ENCODE results near the gene TMIGD1. TPM values are rescaled to one million over a fixed set of nuclear protein-coding genes. Genes with fewer than 3 reads are reported as not detected.

Gene TMIGD1
- total and polyA plus RNA-seq, 2 of the 13 experiments (the other 11 are each of a cell fraction or from before 2014, with no cell fraction given), result not detected

DNA sequence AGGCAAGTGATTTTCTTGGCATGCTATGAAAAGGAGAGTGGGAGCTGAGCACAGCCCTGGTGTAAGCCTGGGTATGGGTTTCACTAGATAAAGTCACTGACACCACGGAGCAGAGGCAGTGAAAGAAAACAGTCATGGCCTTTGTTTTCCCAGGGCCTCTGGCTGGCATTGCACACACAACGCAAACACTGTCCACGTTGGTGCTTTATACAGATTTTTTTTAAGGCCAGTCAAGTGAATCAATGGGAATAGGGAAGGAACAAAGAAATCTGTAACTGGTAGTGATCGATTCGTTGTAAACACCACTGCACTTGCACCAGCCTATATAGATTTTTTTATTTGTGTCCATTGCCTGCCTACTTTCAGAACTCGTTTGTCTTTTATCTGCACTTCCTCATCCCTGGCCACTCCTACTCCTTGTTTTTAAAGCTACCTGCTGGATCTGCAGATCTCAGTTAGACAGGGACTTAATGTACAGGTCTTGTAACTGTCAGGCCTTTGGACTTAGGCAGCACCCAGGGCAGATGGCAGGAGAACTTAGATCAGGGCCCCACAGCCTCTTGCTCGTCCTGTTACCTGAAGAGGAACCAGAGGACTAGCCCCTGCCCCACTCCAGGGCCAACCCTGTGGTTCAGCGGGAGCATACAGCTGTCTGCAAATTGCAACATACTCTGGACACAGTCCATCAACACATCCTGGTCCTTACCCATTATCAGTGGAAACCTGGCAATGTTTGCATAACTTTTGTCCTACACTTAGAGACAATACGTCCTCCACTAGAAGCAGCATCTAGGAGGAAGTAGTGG, 10.6 kb upstream of the TMIGD1 start (continued):
- TF ChIP-seq, protein P1, sequence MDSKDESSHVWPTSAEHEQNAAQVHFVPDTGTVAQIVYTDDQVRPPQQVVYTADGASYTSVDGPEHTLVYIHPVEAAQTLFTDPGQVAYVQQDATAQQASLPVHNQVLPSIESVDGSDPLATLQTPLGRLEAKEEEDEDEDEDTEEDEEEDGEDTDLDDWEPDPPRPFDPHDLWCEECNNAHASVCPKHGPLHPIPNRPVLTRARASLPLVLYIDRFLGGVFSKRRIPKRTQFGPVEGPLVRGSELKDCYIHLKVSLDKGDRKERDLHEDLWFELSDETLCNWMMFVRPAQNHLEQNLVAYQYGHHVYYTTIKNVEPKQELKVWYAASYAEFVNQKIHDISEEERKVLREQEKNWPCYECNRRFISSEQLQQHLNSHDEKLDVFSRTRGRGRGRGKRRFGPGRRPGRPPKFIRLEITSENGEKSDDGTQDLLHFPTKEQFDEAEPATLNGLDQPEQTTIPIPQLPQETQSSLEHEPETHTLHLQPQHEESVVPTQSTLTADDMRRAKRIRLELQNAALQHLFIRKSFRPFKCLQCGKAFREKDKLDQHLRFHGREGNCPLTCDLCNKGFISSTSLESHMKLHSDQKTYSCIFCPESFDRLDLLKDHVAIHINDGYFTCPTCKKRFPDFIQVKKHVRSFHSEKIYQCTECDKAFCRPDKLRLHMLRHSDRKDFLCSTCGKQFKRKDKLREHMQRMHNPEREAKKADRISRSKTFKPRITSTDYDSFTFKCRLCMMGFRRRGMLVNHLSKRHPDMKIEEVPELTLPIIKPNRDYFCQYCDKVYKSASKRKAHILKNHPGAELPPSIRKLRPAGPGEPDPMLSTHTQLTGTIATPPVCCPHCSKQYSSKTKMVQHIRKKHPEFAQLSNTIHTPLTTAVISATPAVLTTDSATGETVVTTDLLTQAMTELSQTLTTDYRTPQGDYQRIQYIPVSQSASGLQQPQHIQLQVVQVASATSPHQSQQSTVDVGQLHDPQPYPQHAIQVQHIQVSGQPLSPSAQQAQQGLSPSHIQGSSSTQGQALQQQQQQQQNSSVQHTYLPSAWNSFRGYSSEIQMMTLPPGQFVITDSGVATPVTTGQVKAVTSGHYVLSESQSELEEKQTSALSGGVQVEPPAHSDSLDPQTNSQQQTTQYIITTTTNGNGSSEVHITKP (CRISPR knock-in tag; IDR thresholded peaks at IDR 0.05; ENCODE audit: low read depth), result peak; percentile 42; the same call in 1 of the 2 replicates
- no peak for TF ChIP-seq ZNF207 (IDR thresholded peaks at IDR 0.05; ENCODE audit: borderline replicate concordance)
- peak; percentile 84 for TF ChIP-seq BORCS8-MEF2B (CRISPR knock-in tag; IDR thresholded peaks at IDR 0.05)
- TF ChIP-seq ATF1 (CRISPR knock-in tag; IDR thresholded peaks at IDR 0.05), result peak; percentile 73
- TF ChIP-seq ZNF629 (CRISPR knock-in tag; conservative IDR thresholded peaks at IDR 0.05), result no peak
- TF ChIP-seq EP300 (IDR thresholded peaks at IDR 0.05; ENCODE audit: low read depth in 2 of 2, low read length in 2 of 2), result peak; percentile 44 to 88; a peak in 3 of 4 replicates
- peak; percentile 92 for TF ChIP-seq EP300 (CRISPR knock-in tag; IDR thresholded peaks at IDR 0.05; ENCODE audit: borderline replicate concordance)
- no peak for TF ChIP-seq TBL1XR1 (IDR thresholded peaks at IDR 0.05; ENCODE audit: borderline replicate concordance, low read length, partially characterized antibody)
- no peak; the same call in 1 of the 2 replicates for TF ChIP-seq DNMT3B (CRISPR knock-in tag; conservative IDR thresholded peaks at IDR 0.05)
- TF ChIP-seq, protein P2, sequence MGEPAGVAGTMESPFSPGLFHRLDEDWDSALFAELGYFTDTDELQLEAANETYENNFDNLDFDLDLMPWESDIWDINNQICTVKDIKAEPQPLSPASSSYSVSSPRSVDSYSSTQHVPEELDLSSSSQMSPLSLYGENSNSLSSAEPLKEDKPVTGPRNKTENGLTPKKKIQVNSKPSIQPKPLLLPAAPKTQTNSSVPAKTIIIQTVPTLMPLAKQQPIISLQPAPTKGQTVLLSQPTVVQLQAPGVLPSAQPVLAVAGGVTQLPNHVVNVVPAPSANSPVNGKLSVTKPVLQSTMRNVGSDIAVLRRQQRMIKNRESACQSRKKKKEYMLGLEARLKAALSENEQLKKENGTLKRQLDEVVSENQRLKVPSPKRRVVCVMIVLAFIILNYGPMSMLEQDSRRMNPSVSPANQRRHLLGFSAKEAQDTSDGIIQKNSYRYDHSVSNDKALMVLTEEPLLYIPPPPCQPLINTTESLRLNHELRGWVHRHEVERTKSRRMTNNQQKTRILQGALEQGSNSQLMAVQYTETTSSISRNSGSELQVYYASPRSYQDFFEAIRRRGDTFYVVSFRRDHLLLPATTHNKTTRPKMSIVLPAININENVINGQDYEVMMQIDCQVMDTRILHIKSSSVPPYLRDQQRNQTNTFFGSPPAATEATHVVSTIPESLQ (CRISPR knock-in tag; conservative IDR thresholded peaks at IDR 0.05), result no peak
- peak; percentile 98 for TF ChIP-seq SALL1 (CRISPR knock-in tag; IDR thresholded peaks at IDR 0.05)
- TF ChIP-seq, protein P3, sequence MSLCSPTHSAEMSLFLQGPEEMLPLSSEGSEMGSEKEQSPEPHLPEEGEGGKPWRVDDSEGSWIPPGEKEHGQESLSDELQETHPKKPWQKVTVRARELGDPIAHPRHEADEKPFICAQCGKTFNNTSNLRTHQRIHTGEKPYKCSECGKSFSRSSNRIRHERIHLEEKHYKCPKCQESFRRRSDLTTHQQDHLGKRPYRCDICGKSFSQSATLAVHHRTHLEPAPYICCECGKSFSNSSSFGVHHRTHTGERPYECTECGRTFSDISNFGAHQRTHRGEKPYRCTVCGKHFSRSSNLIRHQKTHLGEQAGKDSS (CRISPR knock-in tag; IDR thresholded peaks at IDR 0.05; ENCODE audit: borderline replicate concordance, low read depth), result no peak
- TF ChIP-seq ZNF766 (CRISPR knock-in tag; IDR thresholded peaks at IDR 0.05; ENCODE audit: borderline replicate concordance), result no peak
- TF ChIP-seq MTA1 (CRISPR knock-in tag; IDR thresholded peaks at IDR 0.05; ENCODE audit: borderline replicate concordance), result peak; percentile 95; the same call in 1 of the 2 replicates
- peak; percentile 84; the same call in 1 of the 2 replicates for TF ChIP-seq ZNF124 (CRISPR knock-in tag; IDR thresholded peaks at IDR 0.05)
- TF ChIP-seq, protein P4, sequence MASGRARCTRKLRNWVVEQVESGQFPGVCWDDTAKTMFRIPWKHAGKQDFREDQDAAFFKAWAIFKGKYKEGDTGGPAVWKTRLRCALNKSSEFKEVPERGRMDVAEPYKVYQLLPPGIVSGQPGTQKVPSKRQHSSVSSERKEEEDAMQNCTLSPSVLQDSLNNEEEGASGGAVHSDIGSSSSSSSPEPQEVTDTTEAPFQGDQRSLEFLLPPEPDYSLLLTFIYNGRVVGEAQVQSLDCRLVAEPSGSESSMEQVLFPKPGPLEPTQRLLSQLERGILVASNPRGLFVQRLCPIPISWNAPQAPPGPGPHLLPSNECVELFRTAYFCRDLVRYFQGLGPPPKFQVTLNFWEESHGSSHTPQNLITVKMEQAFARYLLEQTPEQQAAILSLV (CRISPR knock-in tag; IDR thresholded peaks at IDR 0.05; ENCODE audit: borderline replicate concordance), result peak; percentile 65; the same call in 1 of the 2 replicates
- no peak for TF ChIP-seq MTA3 (CRISPR knock-in tag; IDR thresholded peaks at IDR 0.05)
- TF ChIP-seq ZNF670 (CRISPR knock-in tag; IDR thresholded peaks at IDR 0.05; ENCODE audit: borderline replicate concordance), result 0 out of 2 replicates have a peak, but pooled peaks have one; percentile 35
- TF ChIP-seq, protein P5, sequence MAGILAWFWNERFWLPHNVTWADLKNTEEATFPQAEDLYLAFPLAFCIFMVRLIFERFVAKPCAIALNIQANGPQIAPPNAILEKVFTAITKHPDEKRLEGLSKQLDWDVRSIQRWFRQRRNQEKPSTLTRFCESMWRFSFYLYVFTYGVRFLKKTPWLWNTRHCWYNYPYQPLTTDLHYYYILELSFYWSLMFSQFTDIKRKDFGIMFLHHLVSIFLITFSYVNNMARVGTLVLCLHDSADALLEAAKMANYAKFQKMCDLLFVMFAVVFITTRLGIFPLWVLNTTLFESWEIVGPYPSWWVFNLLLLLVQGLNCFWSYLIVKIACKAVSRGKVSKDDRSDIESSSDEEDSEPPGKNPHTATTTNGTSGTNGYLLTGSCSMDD (CRISPR knock-in tag; IDR thresholded peaks at IDR 0.05), result no peak
- no peak for TF ChIP-seq HES4 (CRISPR knock-in tag; IDR thresholded peaks at IDR 0.05; ENCODE audit: borderline replicate concordance)
